Lung (tissue), 12 donors: ENCODE data around the gene GPR176. TPM values are rescaled to one million over a fixed set of nuclear protein-coding genes. Genes with fewer than 3 reads are reported as not detected.

Experiments used
- ATAC-seq: fragments of 200-7000 bp; cut with Tn5 transposase; one replicate; pipeline ENCODE4 v1.9.1; 2020; ENCODE audit warnings: moderate number of reproducible peaks; ENCODE audit not compliant: insufficient read depth, low FRiP score
- DNase-seq, 3 donors: peaks; one replicate each; pipeline ENCODE4 v3.0.0-alpha.2; 2013 to 2017
- H3K27ac ChIP-seq, 2 donors: one replicate each; pipeline ENCODE4 v1.5.1; 2013; ENCODE audit warnings: mild to moderate bottlenecking in 2 of 2, moderate library complexity in 2 of 2, control low read depth in 1 of 2, inconsistent platforms in 1 of 2, low read depth in 1 of 2, low read length in 1 of 2
- H3K27me3 ChIP-seq, 3 donors: one replicate each; pipeline ENCODE4 v1.5.1; 2013; ENCODE audit warnings: low read length in 2 of 3; ENCODE audit not compliant: control insufficient read depth in 3 of 3, insufficient read depth in 3 of 3
- H3K36me3 ChIP-seq, 4 donors: one replicate each; pipeline ENCODE4 v1.5.1; 2013; ENCODE audit warnings: low read length in 4 of 4, mild to moderate bottlenecking in 1 of 4, moderate library complexity in 1 of 4; ENCODE audit not compliant: control insufficient read depth in 4 of 4, insufficient read depth in 4 of 4
- H3K4me1 ChIP-seq, 5 donors: one replicate each; pipeline ENCODE4 v1.5.1; 2013; ENCODE audit warnings: low read length in 5 of 5, mild to moderate bottlenecking in 2 of 5, moderate library complexity in 1 of 5; ENCODE audit not compliant: control insufficient read depth in 5 of 5, insufficient read depth in 5 of 5
- H3K4me3 ChIP-seq: one replicate; pipeline ENCODE4 v1.5.1; 2013; ENCODE audit warnings: mild to moderate bottlenecking, control low read depth, moderate library complexity
- H3K9ac ChIP-seq, 2 donors: one replicate each; pipeline ENCODE4 v1.5.1; 2013; ENCODE audit warnings: low read length in 2 of 2, control low read depth in 1 of 2; ENCODE audit not compliant: insufficient read depth in 1 of 2
- H3K9me3 ChIP-seq, 4 donors: one replicate each; pipeline ENCODE4 v1.5.1; 2013; ENCODE audit warnings: low read length in 3 of 4, mild to moderate bottlenecking in 1 of 4, moderate library complexity in 1 of 4; ENCODE audit not compliant: control insufficient read depth in 4 of 4, insufficient read depth in 3 of 4
- CTCF ChIP-seq: IDR thresholded peaks from 2 replicates; pipeline ENCODE4 v1.5.1; 2012; ENCODE audit warnings: mild to moderate bottlenecking; ENCODE audit errors: control extremely low read depth, extremely low read depth
- WGBS, 2 donors: extraction: QIAGEN DNeasy Blood & Tissue Kit; methylation state at CpG; one replicate each; pipeline ENCODE4 v1.1.7; 2013; 5-methylcytosine and 5-hydroxymethylcytosine counted together
- polyA plus RNA-seq, 2 donors: library from polyadenylated mRNA; stranded (reverse); fragments of 200-250 nt; gene quantifications; one replicate each; pipeline ENCODE4 v1.2.1, GENCODE V29; 2013
- total RNA-seq, 2 donors: library from RNA; depleted of rRNA in 1 of 2; stranded (reverse); fragments of >200 nt in 1 of 2; gene quantifications; one replicate each; pipeline ENCODE4 v1.2.1, GENCODE V29; 2014 to 2021
- donor health status: control.
- donor health status: control.
- donor health status: Bipolar disorder and iron deficiency.
- donor health status: healthy.
- donor health status: DM: yes; HTN: yes; CAD: no.

GPR176 gene
- total and polyA plus RNA-seq, 4 donors: 1.7 to 9.0 (median 6.6) TPM

GRCh38 chr15:39882602-39883001 lies 37.5 kb downstream of the GPR176 start:
- H3K27ac ChIP-seq: no peak overlapping the region
- no peaks in the 10 kb centered on the region for H3K27me3 ChIP-seq
- no peaks in the 10 kb centered on the region for H3K9me3 ChIP-seq
- no peak for DNase-seq
- 78 to 94% methylated on average over 1 of the region's 1 CpG for whole genome bisulfite sequencing, 2 donors
- no peak for TF ChIP-seq CTCF
- H3K9ac ChIP-seq: no peak overlapping the region
- H3K36me3 ChIP-seq: no peaks in the 10 kb centered on the region
- no peaks in the 10 kb centered on the region for H3K4me1 ChIP-seq
- no peak overlapping the region for H3K4me3 ChIP-seq
- ATAC-seq: no peak

GRCh38 chr15:39881790-39882189 lies 38.3 kb downstream of the GPR176 start:
- no peaks in the 10 kb centered on the region for H3K9me3 ChIP-seq
- H3K27ac ChIP-seq: no peak overlapping the region
- H3K27me3 ChIP-seq: no peaks in the 10 kb centered on the region
- H3K9ac ChIP-seq: no peak overlapping the region
- ATAC-seq: no peak
- peak in 1 of 3 donors; percentile 6 for DNase-seq
- no peaks in the 10 kb centered on the region for H3K36me3 ChIP-seq
- 39 to 73% methylated on average over 1 of the region's 1 CpG for WGBS, 2 donors
- no peak overlapping the region for H3K4me3 ChIP-seq
- H3K4me1 ChIP-seq: no peaks in the 10 kb centered on the region
- TF ChIP-seq CTCF: no peak

GRCh38 chr15:39880718-39881387 lies 39.2 kb downstream of the GPR176 start:
- Histone ChIP-seq H3K4me3 (no peak overlapping the region), H3K9ac (no peak overlapping the region), H3K27ac (no peak overlapping the region), H3K9me3 (no peaks in the 10 kb centered on the region), H3K36me3 (no peaks in the 10 kb centered on the region), H3K4me1 (no peaks in the 10 kb centered on the region), H3K27me3 (no peaks in the 10 kb centered on the region)
- TF ChIP-seq CTCF: no peak
- ATAC-seq (no peak), DNase-seq (no peak)
- 95 to 99% methylated on average over 3 of the region's 3 CpGs for WGBS, 2 donors

GRCh38 chr15:39878406-39878785 lies 41.7 kb downstream of the GPR176 start:
- no peak overlapping the region for H3K9ac ChIP-seq
- DNase-seq (no peak), ATAC-seq (no peak)
- no peaks in the 10 kb centered on the region for H3K36me3 ChIP-seq
- no peak for TF ChIP-seq CTCF
- H3K4me3 ChIP-seq: no peak overlapping the region
- H3K27ac ChIP-seq: no peak overlapping the region
- no peaks in the 10 kb centered on the region for H3K27me3 ChIP-seq
- no peaks in the 10 kb centered on the region for H3K4me1 ChIP-seq
- WGBS, 2 donors: 92 to 94% methylated on average over 1 of the region's 1 CpG
- H3K9me3 ChIP-seq: no peaks in the 10 kb centered on the region
